NCI-H446 treated with DMSO at 0.1 percent for 48 hours (cell line): Measurements from ENCODE around the gene PITPNM1.

Experiments
- DNase-seq: peaks from one replicate; lab custom pipeline; 2025; lab: John Stamatoyannopoulos, UW

The PITPNM1 gene

DNA sequence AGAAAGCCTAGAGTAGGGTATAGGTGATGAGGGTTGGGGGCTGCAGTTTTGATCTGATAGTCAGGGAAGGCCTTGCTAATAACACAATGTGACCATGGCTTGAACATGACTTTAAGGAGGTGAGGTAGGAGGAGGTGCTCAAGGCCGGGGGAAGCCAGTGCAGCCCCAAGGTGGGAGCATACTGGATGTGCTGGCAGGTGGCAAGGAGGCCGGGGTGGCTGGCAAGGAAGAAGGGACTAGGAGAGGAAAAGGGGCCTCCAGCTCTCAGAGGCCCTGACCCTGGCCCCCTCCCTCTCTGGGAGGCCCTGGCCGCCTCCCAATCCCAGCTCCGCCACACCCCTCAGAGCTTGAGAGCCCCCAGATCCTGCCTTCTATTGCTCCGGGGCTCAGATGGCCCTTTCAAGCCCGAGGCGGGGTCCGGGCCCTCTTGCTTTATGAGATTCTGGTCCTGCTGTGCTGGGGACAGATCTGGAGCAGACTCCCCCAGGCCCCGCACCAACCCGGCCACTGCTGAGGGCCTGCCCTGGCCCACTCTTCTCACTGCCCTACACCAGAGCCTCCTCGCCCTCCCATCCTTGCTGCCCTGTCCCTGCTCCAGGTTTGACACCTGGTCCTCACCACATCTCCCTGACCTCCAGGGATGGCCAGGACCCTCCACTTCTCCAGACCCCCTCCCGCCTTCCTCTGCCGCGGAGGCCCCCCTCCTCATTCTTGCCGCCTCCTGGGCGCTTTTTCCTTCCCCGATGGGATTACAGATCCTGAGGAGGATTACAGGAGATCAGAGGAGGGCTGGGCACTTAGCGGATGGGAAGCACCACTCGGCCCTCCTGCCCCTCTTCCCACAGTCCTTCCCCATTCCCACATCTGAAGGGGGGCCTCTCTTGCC, 1.8 kb downstream of the PITPNM1 start:
- no peak for DNase-seq

DNA sequence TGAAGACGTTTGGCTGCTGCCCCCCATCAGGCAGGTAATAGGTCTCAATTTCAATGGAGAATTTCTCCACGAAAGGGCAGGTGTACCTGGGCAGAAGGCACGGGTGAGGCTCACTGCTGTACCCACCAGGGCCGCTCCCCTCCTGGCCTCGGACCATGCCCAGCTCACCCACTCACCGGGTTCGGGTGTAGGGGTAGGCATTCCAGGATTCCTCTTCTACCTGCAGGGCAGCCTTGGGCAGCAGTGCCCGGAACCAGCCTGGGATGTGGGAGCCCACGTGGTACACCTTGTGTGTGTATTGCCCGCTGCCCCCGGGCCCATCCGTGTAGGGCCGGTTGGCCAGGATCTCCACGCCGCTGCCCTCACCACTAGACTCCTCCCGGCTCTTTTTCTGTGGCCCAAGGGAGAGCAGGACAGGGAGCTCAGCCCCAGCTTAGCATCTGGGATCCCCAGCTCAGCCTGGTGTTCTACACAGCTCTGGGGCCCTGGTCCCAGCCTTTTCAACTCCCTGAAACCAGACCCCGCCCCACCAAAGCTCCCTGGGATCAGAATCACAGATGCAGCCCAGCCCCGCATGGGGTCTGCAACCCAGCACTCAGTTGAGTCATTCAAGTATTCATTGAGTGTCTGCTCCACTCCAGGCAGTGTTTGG, 2.7 kb downstream of the PITPNM1 start:
- DNase-seq: no peak

DNA sequence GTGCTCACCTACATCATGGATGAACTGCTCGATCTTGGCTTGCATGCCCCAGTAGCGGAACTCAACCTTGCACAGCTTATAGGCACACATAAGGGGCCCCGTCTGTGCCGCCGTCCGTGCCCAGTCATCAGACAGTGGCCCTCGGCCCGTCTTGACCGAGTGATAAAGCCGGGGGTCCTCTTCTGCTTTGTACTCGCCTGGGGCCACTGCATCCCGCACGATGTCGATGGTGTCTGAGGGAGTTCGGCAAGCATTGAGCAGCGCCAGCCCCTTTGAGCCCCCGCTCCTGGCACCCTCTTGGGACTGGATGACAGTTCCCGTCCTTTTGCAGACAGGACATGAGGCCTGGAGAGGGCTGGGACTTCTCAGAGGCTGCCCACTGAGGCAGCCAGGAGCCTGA, 3.3 kb downstream of the PITPNM1 start:
- no peak for DNase-seq

DNA sequence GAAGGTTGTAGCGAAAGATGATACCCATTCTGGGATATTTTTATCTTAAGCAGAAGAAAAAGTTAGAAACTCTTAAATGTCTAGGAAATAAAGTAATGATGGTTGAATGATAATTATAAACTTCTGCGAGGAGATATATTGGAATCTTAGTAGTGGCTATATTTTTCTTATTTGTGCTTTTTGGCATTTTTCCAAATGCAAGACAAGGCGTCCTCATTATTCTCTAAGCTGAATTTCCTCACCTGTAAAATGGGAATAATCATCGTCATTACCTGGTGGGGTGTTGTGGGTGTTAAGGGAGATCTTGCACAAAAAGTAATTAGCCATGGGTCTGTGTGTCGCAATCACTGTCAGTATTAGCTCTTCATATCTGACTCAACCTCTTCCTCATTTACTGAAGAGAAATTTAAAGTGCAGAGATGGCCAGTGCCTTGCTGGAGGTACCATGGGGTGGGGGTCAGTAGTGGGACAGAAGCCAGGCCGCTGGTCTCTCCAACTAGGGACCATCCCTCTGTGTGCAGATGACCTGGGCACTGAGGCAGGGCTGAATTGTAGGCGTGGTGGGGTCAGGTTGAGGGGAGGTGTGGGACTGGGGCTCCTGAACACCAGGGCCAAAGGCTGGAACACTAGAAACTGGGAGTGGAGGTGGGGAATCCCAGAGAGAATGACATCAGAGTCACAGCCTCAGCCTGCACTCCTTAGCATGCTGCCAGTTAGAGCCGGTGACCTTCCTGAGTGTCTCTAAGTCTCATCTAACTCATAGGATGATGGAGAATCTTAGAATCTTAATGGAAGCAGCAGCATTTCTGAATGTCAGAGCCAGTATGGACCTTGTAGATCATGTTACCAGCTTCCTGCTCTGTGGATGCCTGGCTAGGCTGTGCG, 4.1 kb downstream of the PITPNM1 start:
- DNase-seq: no peak

DNA sequence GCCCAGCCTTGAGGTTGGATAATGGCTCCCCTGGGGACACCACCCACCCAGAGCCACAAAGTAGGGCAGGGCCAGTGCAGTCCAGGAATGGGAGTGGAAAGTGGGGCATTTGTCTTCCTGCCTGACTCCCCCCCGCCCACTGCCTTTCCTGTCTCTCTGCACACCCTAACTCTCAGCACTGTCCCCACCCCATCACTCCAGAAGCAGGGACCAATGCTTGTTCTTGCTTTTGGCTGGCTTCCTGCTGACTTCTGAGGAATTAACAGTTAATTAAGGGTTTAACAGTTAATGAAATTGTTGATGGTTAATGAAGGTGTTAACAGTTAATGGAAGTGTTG, 4.7 kb downstream of the PITPNM1 start:
- DNase-seq: no peak

DNA sequence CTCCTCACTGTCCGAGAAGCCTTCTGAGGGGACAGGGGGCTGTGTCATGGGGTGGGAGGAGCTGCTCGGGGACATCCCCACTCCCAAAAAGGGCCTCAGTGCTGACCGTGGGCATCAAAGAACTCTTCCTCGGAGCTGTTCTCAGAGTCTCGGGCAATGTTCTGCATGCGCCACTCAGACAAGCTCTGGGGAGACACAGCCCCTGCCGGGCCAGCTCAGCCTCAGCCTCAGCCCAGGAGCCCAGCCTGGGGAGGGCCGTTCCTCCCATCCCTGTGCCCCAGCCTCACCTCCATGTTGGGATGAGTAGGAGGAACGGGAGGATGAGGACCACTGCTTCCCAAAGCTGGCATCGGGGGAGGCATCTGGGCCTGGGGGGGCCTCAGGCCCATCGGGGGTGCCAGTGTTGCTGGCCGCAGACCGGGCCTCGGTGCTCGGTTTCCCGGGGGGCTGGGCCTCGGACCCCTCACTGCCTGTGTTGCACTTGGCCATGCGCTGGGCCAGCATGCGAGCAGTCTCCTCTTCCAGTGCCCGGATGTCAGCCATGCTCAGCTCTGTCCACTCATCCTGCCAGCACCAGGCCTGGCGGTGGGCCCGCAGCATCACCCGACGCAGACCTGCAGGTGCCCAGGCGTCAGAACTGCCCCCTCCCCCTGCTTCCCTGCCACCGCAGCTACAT, 5.2 kb downstream of the PITPNM1 start:
- DNase-seq: no peak

DNA sequence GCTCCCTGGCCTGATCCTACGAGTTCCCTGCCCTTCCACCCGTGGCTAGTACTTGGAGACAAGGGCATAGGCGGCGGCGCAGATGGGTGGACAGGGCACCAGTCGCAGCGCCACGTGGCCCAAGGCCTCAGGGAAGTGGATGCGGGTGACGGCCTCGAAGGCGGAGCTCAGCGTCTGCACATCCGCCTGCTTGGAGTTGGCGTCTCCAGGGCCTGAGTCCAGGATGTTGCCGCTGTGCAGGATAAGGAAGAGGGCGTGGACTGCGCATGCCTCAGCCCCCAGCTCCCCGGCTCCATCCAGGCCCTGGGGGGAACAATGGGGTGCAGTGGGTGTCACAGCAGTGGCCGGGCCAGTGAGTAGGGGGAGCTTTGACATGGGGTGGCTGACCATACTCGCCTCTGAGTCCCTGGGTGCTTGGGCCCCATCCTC, 6.6 kb downstream of the PITPNM1 start:
- no peak for DNase-seq

DNA sequence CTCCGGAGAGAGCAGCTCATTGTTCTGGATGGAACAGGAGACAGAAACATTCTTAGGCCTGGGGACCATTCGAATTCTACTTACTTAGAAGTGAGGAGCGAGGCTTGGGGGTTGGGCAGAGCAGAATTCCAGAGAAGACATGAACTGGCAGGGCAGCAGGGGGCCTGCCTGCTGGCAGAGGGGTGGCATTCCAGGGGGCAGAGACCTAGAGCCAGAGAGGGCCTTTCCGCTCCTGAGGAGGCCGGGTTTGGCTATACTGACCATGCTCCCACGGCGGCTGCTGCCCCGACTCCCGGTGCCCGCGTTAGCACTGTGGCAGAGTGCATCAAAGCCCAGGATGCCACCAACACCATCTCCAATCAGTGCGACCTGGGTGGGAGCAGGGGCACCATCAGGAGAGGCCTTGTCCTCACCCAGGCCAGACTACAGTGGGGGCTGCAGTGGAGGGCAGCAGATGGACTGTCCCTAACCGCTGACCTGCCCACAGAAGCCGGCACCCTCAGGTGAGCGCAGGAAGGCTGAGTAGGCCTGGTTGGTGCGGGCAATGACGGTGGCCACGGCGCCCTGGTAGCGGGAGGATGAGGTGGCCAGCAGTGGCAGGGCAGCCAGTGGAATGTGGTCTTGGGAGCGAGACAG, 7.4 kb downstream of the PITPNM1 start:
- DNase-seq: no peak

DNA sequence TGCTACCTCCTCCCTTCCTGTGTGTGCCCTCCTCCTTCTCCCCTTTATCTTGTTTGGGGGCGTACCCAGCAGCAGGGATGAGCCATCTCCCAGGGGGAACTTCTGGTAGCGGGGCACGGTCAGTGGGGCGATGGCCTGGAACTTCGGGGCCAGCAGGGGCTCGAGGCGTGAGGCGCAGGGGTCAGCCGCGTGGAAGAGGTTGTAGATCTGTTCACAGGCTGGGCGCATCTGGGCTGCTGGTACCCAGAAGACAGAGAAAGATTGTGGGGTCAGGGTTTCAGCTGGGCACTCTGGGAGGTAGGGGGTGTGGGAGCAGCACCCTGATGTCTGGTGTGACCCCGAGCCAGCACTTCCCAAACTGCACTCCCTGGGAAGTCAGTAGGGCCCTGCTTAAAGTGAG, 9.1 kb downstream of the PITPNM1 start:
- DNase-seq: no peak

DNA sequence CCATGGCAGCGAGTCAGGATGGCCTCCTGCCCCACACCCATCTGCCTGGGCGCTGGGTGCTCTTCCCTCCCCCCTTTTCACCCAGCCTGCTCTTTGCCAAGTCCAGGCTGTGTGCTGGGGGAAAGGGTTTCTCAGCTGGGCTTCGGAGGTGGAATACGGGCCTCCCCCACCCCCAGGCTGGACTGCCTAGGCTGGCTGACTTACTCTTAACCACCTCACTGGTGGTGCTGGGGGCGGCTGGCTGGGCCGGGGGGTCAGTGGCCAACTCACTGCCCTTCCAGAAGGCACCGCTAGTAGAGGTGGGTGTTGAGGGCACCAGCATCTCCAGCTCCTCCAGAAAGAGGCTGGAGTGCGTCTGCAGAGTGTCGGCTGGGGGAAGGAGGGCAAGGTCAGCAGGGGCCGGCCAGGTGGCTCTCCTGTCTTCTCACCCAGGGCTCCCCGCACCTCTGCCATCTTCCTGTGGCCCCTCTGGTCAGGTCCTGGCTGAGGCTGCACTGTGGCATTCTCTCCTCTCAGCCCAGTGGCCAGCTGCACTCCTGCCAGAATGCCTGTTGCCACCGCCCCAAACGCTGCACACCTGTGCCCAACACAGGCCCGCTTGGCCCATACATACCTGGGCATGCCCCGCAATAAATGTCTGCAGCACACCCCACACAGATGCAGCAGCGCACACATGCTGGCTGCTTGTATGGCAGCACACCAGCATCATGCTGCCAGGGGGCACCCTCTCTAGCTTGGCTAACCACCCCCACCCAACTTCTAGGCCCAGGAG, 9.7 kb downstream of the PITPNM1 start:
- no peak for DNase-seq

DNA sequence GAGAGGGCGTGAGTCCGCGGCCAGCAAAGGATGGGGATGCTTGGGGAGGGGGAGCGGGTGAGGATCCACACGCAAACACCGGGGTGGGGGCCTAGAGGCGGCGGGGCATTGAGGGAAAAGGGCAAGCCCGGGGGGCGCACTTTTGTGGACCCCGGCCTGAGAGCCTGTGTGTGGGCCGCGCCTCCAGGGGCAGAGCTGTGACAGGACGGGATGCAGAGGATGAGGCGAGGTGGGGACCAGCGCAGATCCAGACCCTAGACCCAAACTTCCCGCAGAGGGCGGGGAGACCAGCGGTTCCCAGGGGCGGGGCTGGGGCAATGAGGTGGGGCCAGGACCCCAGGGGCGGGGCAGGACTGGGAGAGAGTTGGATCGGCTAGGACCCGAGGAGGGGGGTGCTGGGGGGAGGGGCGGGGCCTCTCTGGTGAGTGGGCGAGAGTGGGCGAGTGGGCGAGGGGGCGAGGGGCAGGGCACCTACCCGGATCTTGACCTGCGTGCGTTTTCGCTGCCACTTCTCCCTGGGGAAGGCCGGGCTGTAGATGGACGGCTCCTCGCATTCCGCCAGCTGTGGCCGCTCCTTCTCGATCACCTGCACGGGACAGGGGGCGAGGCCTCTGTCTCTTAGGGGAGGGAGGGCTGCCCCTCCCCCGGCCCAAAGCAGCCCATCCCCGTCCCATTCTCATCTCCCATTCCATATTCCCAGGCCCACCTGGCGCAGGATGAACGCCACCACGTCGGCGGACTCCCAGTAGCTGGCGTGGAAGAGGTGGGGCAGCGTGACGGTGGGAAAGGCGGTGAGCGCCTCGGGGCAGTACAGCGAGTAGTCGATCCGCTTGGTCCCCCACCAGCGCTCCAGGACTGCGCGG, 10.6 kb downstream of the PITPNM1 start:
- DNase-seq: no peak

DNA sequence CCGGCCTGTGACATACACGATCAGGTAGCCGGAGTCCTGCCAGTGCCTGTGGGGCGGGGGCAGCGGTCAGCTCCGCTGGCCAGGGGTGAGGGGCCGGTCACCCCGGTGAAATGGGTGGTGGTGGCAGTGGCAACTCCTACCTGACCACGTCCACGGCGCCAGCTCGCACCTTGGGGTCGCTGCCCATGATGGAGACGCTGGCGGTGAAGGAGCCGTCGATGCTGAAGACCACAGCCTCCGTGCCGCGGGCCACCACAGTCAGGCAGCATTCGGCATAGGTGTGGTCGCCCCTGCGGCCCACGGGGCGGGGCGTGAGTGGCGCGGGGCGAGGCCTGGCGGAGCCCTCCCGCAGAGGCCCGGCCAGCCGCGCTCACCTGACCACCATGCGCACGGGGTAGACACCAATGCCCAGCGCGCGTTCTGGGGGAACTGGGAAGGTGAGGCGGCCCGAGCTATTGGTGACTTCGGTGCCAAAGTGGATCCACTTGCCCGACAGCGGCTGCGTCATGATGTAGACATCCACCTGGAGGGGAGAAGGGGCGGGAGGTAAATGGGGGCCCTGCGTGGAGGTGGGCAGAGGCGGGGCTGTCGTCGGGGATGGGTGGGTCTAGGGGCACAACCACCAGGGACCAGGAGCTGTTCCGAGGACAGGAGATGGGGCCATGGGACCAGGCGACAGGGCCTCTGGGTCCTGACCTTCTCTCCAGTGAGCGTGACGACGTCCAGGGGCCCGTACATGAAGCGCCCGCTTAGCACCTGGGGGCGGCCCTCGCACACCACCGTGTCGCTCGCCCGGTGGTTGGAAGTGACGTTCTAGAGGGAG, 11.4 kb downstream of the PITPNM1 start:
- DNase-seq: no peak

DNA sequence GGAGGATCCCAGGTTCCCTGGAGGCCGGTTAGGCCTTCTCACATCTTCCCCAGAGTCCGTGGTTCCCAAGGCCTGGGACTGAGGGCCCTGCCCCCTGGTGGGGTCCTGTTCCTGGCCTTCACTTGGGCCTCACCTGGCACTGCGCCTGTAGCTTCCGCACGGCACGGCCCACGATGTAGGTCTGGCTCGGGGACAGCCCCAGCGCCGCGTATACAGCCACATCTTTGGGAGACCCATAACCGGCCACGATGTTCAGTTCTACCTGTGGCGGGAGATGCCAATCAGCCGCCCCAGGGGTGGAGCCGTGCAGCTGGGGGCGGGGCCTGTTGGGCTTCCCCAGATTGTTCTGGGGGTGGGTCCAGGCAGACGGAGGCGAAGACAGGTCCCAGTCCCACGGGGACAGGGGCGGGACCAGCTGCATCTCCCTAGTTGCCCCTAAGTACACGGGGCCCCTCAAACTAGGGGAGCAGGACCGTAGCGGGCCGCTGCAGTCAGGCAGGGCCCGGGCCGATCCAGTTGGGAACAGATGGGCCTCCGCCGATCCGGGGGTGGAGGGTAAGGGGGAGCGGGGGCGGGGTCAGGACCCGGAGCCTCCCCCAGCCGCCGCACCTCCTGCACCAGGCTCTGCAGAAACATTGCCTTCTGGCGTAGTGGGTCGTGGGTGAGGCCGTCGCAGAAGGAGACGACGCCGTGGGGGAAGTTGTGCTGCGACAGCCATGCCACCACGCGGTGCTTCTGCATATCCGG, 12.2 kb downstream of the PITPNM1 start:
- DNase-seq: no peak

DNA sequence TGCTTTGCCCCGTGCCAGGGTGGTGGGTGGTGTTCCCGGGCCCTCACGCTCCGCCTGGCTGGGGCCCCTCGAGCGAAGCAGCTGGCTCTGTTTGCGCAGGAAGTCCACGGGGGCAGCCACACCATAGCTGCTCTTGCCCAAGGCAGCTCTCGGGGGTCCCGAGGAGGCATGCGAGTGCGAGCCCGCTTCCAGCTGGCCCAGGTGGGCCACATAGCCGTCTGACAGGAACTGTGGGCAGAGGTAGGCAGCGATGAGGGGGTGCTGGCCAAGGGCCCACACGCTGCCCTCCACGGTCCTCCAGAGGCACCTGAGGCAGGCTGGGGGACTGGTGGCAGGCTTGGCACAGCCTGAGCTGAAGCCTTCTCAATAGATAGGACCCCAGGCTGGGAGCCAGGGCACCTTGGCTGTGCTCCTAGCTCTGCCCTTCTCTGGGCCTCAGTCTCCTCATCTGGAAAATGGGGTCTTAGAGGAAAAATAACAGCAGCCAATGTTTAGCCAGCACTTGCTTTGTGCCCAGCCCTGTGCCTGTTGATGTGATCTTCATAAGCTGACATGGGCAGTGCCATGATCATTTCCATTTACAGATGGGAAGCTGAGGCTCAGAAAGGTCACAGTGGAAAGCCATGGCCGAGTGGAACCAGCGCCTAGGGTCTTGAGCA, 13.0 kb downstream of the PITPNM1 start:
- no peak for DNase-seq

DNA sequence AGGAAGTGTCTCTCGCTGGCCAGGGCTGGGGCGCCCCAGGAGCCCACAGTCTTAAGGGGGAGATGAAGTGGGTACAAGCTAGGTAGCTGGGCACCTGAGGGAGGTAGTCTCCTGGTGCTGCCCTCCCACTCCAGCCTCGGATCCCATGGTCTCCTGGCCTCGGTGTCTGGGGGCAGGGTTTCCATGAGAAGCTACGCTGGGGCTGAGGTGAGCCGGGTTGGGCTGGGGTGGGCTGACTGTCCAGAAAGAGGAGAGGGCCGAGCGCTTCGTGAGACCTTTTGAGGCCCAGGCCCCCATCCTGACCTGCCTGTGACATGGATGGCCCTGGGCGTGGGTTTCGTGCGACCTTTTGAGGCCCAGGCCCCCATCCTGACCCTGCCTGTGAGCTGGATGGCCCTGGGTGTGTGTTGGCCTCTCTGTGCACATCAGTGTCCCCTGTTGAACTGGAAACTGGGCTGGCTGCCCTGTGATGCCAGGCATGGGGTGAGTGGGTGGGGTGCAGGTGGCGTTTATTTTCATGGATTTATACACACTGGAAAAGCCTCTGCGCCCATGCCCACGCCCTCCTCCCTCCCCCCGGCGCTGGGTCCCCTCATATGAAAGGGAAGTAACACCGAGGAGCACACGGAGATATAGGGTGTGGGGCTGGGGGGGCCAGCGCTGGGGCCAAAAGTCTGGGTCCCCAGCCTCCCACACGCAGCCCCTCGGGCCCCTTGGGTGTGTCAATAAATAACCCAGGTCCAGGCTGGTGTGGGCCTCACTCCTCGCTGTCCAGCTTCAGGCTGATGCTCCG, 13.7 kb downstream of the PITPNM1 start:
- DNase-seq: no peak

DNA sequence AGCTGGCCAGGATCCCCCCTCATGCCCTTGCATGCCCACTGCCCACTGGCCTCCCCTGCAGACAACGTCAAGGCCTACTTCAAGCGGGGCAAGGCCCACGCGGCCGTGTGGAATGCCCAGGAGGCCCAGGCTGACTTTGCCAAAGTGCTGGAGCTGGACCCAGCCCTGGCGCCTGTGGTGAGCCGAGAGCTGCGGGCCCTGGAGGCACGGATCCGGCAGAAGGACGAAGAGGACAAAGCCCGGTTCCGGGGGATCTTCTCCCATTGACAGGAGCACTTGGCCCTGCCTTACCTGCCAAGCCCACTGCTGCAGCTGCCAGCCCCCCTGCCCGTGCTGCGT, 14.5 kb downstream of the PITPNM1 start:
- DNase-seq: no peak
